ENCODE results near the gene CD4.

The CD4 gene

DNA sequence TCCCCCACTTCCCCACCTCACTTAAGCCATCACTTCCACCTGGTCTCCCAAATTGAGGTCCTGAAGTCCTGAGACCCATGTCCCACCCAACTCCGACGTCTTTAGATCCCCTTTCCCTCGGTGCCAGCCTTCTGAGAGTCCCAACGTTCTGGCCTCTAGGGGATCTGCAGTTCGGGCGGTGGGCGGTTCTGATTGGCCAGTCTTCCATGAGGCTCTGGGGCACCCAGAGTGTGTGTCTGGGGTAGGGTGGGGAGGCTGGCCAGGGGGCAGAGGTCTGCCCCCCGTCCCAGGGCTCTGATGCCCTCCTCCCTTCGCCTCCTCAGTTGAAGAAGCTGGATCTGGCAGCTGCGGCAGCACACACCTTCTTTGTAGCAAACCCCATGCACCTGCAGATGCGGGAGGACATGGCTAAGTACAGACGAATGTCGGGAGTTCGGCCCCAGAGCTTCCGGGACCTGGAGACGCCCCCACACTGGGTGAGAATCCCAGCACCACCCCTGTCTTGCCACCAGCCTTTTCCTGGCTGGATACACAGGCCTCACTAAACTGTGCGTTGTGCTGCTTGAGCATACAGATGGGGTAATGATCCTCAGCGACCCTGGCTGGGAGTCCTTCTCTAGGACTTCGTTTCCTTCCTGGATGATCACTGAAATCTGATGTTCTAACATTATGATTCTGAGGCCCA lies 40.4 kb downstream of the CD4 start:
- DNase-seq, result no peak

GRCh38 chr12:6830286-6830890 lies 41.1 kb downstream of the CD4 start:
- DNase-seq, result no peak

GRCh38 chr12:6830999-6831398 lies 41.7 kb downstream of the CD4 start:
- no peak for DNase-seq

GRCh38 chr12:6831450-6831995 lies 42.2 kb downstream of the CD4 start:
- DNase-seq, result no peak

- DNase-seq, result no peak
Measured at GRCh38 chr12:6832125-6832524, 42.8 kb downstream of the CD4 start.

DNA sequence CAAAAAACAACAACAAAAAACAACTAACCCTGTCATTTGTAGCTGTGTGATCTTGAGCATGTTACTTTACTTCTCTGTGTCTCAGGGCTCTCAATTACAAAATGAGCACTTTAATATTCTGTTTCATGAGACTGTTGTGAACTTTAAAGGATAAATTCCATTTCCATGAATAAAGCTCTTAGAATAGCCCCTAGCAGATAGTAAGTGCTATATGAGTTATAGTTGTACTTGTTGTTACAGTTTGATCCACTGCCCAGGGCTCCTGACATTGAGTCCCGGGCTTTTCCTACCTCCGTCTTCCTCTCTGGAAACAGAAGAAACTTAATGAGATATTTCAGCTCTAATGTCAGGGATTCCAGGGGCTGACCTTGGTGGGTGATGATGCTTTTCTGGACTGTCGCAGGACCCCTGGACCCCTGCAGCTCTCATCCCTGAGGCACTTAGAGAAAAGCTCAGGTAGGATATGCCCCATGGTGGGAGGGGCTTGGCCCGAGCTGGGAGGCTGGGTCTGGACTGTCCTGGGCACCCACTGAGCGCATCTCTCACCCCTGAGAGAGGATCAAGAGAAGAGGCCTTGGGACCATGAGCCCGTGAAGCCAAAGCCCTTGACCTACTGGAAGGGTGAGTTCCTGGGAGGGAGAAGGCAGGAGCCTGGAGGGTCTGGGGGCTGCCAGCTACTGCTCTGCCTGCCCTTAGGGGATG lies 44.0 kb downstream of the CD4 start:
- DNase-seq, result no peak

DNA sequence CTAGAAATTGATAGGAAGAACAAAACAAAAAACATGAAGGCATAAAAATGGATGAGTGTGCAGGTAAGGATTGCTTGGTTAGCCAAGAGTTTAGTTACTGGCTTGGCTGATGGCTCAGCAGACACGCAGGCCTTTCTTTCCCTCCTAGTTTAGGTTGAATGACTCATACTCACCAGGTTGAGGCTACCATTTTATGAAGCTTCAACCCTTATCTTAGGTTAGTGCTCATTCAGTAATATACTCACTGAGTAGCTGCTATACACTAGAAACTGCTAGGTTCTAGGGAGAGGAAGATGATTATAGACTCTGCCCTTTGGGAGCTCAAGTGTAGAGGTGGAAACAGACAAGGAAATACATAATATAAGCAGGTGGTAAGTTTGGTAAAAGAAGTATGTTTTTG lies 44.9 kb downstream of the CD4 start:
- DNase-seq, result no peak

GRCh38 chr12:6834873-6835272 lies 45.5 kb downstream of the CD4 start:
- no peak for DNase-seq

- no peak for DNase-seq
Measured at GRCh38 chr12:6836851-6837250, 47.5 kb downstream of the CD4 start.

- DNase-seq, result no peak
Measured at GRCh38 chr12:6837370-6838060, 48.2 kb downstream of the CD4 start.

DNA sequence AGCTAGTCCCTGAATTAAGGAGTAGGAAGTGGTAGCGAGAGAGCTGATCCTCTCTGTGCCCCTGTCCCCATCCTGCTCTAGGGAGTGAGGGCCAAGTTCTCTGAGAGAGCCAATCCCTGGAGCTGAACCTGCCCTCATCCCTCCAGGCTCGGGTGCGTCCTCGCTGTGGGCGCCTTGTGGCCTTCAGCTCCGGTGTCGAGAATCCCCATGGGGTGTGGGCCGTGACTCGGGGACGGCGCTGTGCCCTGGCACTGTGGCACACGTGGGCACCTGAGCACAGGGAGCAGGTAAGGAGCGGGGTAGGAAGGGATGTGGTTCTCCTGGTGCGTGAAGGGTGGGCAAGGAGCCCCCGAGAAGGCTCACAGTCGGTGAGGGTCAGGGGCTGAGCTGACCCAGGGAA lies 49.5 kb downstream of the CD4 start:
- DNase-seq, result no peak

DNA sequence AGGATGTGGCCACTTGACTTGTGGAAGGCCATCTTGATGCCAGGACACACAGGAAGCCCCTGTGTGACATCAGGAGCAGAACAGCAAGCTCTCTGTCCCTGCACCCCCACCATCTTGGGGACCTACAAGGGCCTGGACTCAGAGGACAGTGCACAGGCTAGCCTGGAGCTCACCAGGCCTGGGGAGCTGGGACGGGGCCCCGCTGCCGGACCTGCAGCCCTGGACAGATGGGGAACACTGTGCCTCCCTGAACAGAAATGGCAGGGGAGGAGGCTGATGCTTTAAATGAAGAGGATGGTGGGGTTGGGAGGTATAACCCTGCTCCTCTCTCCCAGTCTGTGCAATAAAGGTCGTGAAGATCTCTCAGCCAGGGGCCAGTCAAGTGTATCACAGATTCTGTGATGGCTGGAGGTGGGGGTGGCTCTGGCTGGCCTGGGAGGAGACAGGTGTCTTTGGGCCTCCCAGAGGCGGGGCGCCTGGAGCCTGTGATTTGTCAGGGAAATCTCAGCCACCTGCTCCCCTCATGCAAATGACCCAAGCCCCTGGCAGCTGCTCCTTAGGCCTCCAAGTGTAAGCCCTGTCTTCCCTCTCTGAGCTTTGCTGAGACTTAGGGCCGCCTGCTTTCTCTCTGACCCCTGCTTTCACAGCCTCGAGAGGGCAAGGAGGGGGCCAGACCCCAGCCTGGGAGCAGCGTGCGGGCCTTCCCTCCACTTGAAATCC lies 50.3 kb downstream of the CD4 start:
- DNase-seq, result no peak

- no peak for DNase-seq
Measured at GRCh38 chr12:6840330-6840729, 51.0 kb downstream of the CD4 start.

GRCh38 chr12:6840761-6841515 lies 51.6 kb downstream of the CD4 start, which contains the start of gene GNB3:
GNB3 (plus strand) TSS chr12:6840925; CDS start chr12:6841288, 363 bp downstream.
- DNase-seq, result no peak

- no peak for DNase-seq
Measured at GRCh38 chr12:6842075-6842474, 52.7 kb downstream of the CD4 start.

DNA sequence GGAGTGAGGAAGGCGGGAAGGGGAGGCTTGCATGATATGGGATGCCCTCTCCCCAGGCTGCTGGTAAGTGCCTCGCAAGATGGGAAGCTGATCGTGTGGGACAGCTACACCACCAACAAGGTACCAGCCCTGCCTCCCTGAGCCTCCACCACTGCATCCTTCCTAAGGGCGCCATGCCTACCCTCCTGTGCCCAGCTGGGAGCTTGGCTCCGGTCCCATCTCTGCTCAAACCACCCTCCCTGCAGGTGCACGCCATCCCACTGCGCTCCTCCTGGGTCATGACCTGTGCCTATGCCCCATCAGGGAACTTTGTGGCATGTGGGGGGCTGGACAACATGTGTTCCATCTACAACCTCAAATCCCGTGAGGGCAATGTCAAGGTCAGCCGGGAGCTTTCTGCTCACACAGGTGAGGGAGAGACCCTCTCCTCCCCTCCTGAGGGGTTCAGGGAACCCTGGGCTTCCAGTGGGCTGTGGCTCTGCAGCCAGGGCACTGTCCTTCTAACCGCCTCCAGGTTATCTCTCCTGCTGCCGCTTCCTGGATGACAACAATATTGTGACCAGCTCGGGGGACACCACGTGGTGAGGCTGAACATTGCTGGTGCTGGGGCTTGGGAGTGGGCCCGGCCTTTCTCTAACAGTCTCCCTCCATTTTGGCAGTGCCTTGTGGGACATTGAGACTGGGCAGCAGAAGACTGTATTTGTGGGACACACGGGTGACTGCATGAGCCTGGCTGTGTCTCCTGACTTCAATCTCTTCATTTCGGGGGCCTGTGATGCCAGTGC lies 54.0 kb downstream of the CD4 start:
- no peak for DNase-seq

- DNase-seq, result no peak
Measured at GRCh38 chr12:6845395-6845794, 56.1 kb downstream of the CD4 start.

GRCh38 chr12:6846316-6846869 lies 57.1 kb downstream of the CD4 start:
- DNase-seq, result no peak

- DNase-seq, result no peak
Measured at GRCh38 chr12:6847676-6848075, 58.3 kb downstream of the CD4 start.

GRCh38 chr12:6849427-6849826 lies 60.1 kb downstream of the CD4 start:
- DNase-seq, result no peak

Data from CD4-positive, alpha-beta T cell treated with Interleukin-15 for 1 hour (primary cell).